ENCODE results near the gene CCL27.

DNA sequence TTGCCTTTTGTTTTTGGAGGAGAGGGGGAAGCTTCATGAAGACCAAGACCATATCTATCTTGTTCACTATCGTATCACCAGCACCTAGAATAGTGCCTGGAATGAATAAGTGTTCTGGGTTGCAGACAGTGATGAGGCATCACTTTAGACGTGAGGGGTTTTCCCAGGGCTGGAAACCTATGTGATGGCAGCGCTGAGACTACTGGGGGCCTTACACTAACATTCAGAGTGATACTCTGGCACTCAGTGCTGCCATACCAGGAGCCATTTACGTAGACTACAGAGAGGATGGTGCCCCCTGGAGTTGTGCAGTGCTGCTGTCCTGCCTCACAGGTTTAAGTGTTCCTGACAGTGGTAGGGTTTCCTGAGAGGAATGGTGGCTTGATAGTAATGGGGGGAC lies 21.7 kb upstream of the CCL27 start:
- TF ChIP-seq CTCF (IDR thresholded peaks at IDR 0.05) (no peak), POLR2A (IDR thresholded peaks at IDR 0.05) (no peak)
